Adrenal gland (tissue), 5 donors: ENCODE results near the gene RBKS.

Source experiments
- POLR2A ChIP-seq, 2 donors: fragments of 450-650 bp; IDR thresholded peaks; one replicate each; pipeline ENCODE4 v1.6.1; 2017; ENCODE audit warnings: antibody characterized with exemption in 2 of 2, mild to moderate bottlenecking in 2 of 2, moderate library complexity in 1 of 2
- TF ChIP-seq, protein P1 (sequence below), 6 experiments: fragments of 450-650 bp in 4 of 6; fragments of 200-600 bp in 2 of 6; sonication (generic) in 1 of 6; IDR thresholded peaks; 1 replicate in 5 of 6; 2 replicates in 1 of 6; pipeline versions ENCODE4 v1.5.1 to v1.8.0; 2016 to 2021; ENCODE audit warnings: antibody characterized with exemption in 6 of 6, mild to moderate bottlenecking in 2 of 6, moderate library complexity in 1 of 6
- donor health status: DM: no; HTN: no; CAD: no.

DNA sequence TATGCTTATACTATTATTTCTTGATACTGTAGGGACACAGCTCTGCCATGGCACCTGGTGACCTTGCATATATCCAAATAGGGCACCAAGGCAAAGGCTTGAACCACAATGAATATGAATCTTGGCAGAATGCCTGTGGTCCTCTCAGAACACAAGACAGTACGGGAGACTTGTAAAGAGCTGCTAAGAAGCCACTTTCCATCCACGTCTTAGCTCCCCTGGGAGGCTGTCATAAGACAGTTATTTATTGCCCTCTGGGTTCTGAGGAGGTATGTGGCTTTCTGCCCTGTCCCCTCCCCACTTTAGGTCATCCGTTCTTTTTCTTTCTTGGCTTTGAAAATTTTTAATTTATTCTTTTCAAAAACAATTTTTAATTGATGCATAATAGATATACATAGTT, 148.5 kb downstream of the RBKS start:
- TF ChIP-seq, protein P1, sequence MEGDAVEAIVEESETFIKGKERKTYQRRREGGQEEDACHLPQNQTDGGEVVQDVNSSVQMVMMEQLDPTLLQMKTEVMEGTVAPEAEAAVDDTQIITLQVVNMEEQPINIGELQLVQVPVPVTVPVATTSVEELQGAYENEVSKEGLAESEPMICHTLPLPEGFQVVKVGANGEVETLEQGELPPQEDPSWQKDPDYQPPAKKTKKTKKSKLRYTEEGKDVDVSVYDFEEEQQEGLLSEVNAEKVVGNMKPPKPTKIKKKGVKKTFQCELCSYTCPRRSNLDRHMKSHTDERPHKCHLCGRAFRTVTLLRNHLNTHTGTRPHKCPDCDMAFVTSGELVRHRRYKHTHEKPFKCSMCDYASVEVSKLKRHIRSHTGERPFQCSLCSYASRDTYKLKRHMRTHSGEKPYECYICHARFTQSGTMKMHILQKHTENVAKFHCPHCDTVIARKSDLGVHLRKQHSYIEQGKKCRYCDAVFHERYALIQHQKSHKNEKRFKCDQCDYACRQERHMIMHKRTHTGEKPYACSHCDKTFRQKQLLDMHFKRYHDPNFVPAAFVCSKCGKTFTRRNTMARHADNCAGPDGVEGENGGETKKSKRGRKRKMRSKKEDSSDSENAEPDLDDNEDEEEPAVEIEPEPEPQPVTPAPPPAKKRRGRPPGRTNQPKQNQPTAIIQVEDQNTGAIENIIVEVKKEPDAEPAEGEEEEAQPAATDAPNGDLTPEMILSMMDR (IDR thresholded peaks at IDR 0.05): no peak
- no peak for TF ChIP-seq POLR2A (IDR thresholded peaks at IDR 0.05)
